Panc1 (cell line): Measurements from ENCODE around the gene CACNA1E.

Source experiments
- CTCF ChIP-seq: fragments of 450-650 bp; IDR thresholded peaks from 2 replicates; pipeline ENCODE4 v1.5.1; 2017; ENCODE audit warnings: mild to moderate bottlenecking
- TCF7L2 ChIP-seq: IDR thresholded peaks from 2 replicates; pipeline ENCODE4 v1.6.1; 2011; ENCODE audit warnings: mild to moderate bottlenecking, low read depth, low read length, inconsistent platforms

GRCh38 chr1:181531951-181532600, 48.8 kb downstream of the CACNA1E start:
- TF ChIP-seq CTCF (no peak), TCF7L2 (no peak)
